Adrenal gland (tissue), 5 donors: ENCODE data around the gene KLHL2.
"Not testable (repeated sequence)": the region's sequence is repeated elsewhere in the genome, so short reads cannot be mapped to it uniquely, and the experiment has no call there.

ENCODE experiments used
- POLR2A ChIP-seq, 2 donors: fragments of 450-650 bp; IDR thresholded peaks; one replicate each; pipeline ENCODE4 v1.6.1; 2017; ENCODE audit warnings: antibody characterized with exemption in 2 of 2, mild to moderate bottlenecking in 2 of 2, moderate library complexity in 1 of 2
- TF ChIP-seq, protein P1 (sequence below), 6 experiments: fragments of 450-650 bp in 4 of 6; fragments of 200-600 bp in 2 of 6; sonication (generic) in 1 of 6; IDR thresholded peaks; 1 replicate in 5 of 6; 2 replicates in 1 of 6; pipeline versions ENCODE4 v1.5.1 to v1.8.0; 2016 to 2021; ENCODE audit warnings: antibody characterized with exemption in 6 of 6, mild to moderate bottlenecking in 2 of 6, moderate library complexity in 1 of 6
- donor health status: DM: no; HTN: no; CAD: no.

- TF ChIP-seq, protein P1, sequence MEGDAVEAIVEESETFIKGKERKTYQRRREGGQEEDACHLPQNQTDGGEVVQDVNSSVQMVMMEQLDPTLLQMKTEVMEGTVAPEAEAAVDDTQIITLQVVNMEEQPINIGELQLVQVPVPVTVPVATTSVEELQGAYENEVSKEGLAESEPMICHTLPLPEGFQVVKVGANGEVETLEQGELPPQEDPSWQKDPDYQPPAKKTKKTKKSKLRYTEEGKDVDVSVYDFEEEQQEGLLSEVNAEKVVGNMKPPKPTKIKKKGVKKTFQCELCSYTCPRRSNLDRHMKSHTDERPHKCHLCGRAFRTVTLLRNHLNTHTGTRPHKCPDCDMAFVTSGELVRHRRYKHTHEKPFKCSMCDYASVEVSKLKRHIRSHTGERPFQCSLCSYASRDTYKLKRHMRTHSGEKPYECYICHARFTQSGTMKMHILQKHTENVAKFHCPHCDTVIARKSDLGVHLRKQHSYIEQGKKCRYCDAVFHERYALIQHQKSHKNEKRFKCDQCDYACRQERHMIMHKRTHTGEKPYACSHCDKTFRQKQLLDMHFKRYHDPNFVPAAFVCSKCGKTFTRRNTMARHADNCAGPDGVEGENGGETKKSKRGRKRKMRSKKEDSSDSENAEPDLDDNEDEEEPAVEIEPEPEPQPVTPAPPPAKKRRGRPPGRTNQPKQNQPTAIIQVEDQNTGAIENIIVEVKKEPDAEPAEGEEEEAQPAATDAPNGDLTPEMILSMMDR (IDR thresholded peaks at IDR 0.05), result not testable (repeated sequence)
- TF ChIP-seq POLR2A (IDR thresholded peaks at IDR 0.05), result not testable (repeated sequence)
These were observed 54.9 kb downstream of the KLHL2 start for GRCh38 chr4:165262306-165262705.
